ENCODE results near the gene C19orf81. TPM values are rescaled to one million over a fixed set of nuclear protein-coding genes. Genes with fewer than 3 reads are reported as not detected.
"Not testable (repeated sequence)": the region's sequence is repeated elsewhere in the genome, so short reads cannot be mapped to it uniquely, and the experiment has no call there.

C19orf81 gene
- 1.1 and 3.2 TPM in 2 replicates for total RNA-seq (2014; rRNA removed; shearing (Covaris generic))
- polyA plus RNA-seq (2015; cell fraction: cytosol; rRNA removed): 0.60 and 2.7 TPM in 2 replicates
- polyA plus RNA-seq (2015; cell fraction: nucleus; rRNA removed): 0.78 TPM in 1 of 2 replicates, not detected in the other

GRCh38 chr19:50649433-50650391 is at the start of gene C19orf81:
Gene C19orf81 (plus strand): TSS chr19:50649445. CDS start chr19:50649445, 0 bp downstream.
- peak; percentile 47 for DNase-seq (ENCODE audit: low read depth)

DNA sequence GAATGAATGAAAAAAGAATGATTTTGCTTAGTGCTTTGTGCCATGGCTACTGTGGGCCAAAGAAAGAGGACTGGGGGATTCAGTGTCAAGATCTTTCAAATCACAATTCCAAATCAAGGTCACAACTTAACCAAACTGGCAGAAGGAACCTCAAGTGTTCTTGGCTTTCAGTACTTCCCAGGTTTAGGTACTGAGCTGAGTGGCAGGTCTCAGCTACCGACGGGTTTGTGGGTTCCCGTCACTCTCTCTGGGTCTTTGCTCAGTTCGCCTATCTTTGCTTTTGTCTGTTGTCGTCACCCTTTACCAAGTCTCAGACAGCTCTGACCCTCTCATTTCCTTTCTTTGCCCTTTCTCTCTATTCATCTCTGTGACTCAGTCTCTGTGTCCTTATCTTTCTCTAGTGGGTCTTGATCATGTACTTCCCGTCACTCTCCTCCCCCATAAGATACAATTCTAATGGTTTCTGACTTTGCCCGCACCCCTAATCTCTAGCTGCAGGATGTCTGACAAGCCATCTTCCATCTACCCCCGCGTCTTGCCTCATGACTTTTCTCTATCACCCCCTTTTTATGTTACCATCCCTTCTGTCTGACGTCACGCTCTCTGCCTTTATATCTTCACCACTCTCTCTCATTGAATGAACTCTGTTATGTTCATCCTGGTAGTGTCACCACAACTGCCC is 47.7 kb upstream of the C19orf81 start:
- DNase-seq (ENCODE audit: low read depth): no peak

DNA sequence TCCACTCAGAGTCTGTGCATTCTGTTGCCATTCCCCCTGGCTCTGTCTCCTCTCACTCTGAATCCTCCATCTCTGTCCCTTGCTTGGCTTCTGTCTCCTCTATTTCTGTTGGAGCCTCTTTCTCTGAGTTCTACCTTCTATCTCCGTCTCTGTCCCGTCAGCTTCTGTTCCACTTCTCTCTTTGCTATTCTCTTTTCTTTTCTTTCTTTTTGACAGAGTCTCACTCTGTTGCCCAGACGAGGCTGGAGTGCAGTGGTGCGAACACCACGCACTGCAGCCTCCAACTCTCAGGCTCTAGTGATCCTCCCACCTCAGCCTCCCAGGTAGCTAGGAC is 47.2 kb upstream of the C19orf81 start:
- no peak for DNase-seq (ENCODE audit: low read depth)

- DNase-seq (ENCODE audit: low read depth): no peak
These were observed 46.7 kb upstream of the C19orf81 start for GRCh38 chr19:50602496-50602895.

- DNase-seq (ENCODE audit: low read depth): no peak
These were observed 46.3 kb upstream of the C19orf81 start for GRCh38 chr19:50602935-50603334.

GRCh38 chr19:50604264-50605073 is 44.8 kb upstream of the C19orf81 start:
- not testable (repeated sequence) for DNase-seq (ENCODE audit: low read depth)

DNA sequence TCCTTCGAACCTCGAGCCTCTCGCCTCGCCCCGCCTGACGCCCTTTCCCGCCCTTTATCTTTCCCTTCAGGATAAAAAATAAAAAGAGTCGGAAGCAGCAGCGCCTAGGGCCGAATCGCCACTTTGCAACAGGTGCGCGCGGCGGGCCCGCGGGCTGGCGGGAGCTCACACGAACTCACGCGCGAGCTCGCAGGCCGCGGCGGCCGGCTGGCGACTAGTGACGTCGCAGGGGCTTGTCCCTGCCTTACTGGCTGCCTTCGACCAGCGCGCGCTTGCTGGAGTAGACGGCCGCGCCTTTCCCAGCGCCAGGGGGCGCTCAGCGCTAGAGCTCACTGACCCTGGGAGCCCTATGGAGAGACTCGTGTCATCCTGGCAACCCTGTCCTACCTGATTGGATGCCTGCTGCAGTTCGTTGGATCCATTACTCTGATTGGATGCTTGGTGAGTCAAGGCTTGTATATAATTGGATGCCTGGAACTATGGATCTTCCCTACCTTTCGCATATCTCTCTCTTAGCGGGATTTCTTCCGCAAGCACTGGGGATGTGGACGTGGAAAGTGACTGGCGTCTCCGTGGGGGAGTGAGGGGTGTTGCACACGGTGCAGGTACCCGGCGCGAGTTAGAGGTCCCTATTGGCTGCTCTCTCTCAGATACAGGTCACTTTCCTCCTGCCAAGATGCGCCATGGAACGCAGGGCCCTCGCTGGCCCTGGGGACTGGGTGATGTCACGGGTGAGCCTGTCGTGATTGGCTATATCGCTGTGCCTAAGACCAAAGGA is 43.0 kb upstream of the C19orf81 start:
- not testable (repeated sequence) for DNase-seq (ENCODE audit: low read depth)

DNA sequence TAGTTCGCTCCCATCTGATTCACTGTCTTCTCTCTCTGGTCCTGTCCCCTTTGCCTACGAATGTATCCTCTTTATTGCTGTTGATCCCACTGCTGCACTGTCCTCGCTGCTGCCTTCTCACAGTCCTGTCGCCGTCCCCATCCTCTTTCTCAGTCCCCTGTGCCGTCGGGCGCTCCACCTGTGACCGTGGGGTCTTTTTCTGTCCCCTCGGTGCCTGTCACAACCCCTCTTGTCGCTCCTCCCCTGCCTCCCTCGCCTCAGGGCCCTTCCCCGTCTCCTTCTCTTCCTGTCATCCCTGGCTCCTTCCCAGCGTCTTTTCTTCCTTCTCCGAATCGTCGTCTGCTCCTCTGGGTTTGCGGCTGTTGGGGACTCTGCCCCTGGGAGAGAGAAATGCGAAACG is 41.9 kb upstream of the C19orf81 start:
- DNase-seq (ENCODE audit: low read depth): no peak

DNA sequence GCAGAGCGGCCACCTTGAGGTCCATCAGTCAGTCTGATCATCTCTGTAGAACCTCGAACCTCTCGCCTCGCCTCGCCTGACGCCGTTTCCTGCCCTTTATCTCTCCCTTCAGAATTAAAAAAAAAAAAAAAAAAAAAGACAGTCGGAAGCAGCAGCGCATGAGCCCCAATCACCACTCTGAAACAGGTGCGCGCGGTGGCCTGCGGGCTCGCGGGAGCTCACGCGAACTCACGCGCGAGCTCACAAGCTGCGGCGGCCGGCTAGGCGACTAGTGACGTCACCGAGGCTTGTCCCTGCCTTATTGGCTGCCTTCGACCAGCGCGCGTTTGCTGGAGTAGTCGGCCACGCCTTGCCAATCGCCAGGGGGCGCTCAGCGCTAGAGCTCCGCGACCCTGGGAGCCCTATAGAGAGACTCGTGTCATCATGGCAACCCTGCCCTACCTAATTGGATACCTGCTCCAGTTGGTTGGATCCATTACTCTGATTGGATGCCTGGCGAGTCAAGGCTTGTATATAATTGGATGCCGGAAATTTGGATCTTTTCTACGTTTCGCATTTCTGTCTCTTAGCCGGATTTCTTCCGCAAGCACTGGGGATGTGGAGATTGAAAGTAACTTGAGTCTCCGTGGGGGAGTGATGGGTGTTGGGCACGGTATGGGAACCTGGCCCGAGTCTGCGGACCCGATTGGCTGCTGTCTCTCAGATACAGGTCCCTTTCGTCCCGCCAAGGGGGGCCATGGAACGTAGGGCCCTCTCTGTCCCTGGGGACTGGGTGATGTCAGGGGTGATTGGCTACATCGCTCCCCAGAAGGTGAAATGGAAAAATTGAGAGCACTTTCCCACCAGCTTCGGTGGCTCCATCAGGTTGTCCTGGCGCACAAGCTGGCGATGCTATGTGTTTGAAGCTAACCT is 41.1 kb upstream of the C19orf81 start:
- peak; percentile 52 for DNase-seq (ENCODE audit: low read depth)

DNA sequence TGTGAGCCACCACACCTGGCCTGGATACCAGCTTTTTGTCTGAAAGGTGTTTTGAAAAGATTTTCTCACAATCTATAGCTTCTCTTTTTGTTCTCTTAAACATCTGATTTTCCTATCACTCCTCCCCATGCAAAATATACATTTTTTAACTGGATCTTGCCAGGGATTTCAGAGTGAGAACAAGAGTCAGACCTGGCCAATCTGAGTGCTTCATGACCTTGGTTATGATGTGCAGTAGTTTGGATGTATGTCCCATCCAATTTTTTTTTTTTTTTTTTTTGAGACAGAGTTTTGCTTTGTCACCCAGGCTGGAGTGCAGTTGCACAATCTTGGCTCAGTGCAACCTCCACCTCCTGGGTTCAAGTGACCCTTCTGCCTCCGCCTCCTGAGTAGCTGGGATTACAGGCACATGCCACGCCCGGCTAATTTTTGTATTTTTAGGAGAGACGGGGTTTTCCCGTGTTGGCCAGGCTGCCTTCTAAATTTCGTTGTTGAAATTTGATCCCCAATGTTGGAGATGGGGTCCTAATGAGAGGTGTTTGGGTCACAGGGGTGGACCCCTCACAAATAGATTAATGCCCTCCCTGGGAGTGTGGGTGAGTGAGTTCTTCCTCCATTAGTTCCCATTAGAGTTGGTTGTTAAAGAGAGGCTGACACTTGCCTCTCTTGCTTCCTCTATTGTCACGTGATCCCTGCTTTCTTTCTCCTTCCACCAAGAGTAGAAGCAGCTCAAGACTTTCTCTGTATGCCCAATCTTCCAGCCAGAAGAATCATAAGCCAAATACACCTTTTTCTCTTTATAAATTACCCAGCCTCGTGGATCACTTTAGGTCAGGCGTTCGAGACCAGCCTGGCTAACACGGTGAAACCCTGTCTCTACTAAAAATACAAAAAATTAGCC is 36.5 kb upstream of the C19orf81 start:
- not testable (repeated sequence) for DNase-seq (ENCODE audit: low read depth)

GRCh38 chr19:50618379-50618778 is 30.9 kb upstream of the C19orf81 start:
- DNase-seq (ENCODE audit: low read depth): not testable (repeated sequence)

DNA sequence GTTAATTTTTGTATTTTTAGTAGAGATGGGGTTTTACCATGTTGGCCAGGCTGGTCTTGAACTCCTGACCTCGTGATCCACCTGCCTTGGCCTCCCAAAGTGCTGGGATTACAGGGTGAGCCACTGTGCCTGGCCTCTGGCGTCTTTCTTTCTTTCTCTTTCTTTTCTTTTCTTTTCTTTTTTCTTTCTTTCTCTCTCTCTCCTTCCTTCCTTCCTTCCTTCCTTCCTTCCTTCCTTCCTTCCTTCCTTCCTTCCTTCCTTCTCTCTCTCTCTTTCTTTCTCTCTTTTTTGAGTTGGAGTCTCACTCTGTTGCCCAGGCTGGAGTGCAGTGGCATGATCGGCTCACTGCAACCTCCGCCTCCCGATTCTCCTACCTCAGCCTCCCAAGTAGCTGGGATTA is 30.1 kb upstream of the C19orf81 start:
- DNase-seq (ENCODE audit: low read depth): not testable (repeated sequence)

DNA sequence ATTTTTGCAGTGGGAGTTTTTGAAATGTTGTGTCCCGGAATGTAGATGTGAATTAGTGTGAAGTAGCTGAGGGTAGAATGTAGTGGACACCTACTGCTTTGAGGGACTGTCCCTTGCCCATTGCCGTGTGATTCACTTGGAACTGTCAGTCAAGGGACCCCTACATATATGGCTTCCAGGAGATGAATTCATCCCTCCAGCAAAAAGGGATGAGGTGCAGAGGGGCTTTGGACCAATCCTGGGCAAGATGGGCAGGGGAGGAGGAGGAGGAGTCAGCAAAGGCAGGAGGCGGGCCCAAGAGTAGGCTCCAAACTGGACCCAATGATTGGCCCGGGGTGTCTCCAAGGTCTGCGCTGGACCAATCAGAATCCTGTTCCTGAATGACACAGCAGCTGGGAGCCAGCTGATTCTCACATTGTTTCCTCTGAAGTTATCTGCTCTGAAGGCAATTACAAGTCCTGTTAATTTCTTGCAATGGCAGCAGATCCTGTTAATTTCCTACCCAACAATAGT is 28.8 kb upstream of the C19orf81 start:
- not testable (repeated sequence) for DNase-seq (ENCODE audit: low read depth)

- no peak for DNase-seq (ENCODE audit: low read depth)
These were observed 24.2 kb upstream of the C19orf81 start for GRCh38 chr19:50624949-50625600.

- no peak for DNase-seq (ENCODE audit: low read depth)
These were observed 23.2 kb upstream of the C19orf81 start for GRCh38 chr19:50626011-50626410.

DNA sequence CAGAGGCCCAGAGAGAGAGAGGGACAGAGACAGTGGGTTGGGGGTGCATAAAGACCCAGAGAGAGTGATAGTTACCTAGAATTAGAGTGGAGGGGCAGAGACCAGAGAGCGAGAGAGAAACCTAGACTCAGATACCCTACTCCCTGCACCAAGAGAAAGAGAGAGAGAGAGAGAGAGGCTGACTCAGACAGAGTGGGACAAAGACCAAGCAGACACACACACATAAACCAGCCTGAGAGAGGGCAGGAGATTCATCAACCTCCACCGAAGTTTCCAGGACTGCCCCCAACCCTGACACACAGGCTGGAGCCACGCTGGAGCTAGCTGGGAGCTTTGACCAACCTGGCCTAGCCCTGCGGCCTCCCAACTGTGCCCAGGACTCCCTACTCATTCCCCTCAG is 22.4 kb upstream of the C19orf81 start:
- DNase-seq (ENCODE audit: low read depth): no peak

GRCh38 chr19:50628146-50628545 is 21.1 kb upstream of the C19orf81 start:
- no peak for DNase-seq (ENCODE audit: low read depth)

DNA sequence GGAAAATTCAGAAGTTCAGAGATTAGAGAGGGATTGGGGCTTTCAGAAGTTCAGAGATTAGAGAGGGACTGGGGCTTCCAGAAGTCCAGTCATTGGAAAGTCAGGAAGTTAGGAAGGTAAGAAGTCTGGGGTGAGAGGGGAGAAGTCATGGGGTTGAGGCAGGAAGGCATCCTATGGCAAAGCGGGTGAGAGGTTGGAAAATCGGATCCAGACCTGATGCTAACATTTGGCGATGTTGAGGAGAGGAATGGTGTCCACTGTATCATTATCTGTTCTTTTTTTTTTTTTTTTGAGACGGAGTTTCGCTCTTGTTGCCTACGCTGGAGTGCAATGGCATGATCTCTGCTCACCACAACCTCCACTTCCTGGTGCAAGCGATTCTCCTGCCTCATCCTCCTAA is 20.7 kb upstream of the C19orf81 start:
- no peak for DNase-seq (ENCODE audit: low read depth)
